GM23338 (cell line): ENCODE results near the gene BAHCC1. TPM values are rescaled to one million over a fixed set of nuclear protein-coding genes. Genes with fewer than 3 reads are reported as not detected.
A peak's percentile ranks its signal among the peaks of the same experiment; 100 is the strongest.

Experiments used
- ATAC-seq: fragments of 200-7000 bp; cut with Tn5 transposase; 3 replicates; pipeline ENCODE4 v1.9.1; 2020
- DNase-seq: peaks from one replicate; pipeline ENCODE4 v3.0.0-alpha.2; 2015; ENCODE audit warnings: low spot score
- H2AFZ ChIP-seq: fragments of 200-600 bp; sonication (generic); 2 replicates; pipeline ENCODE4 v1.8.0; 2016; ENCODE audit warnings: antibody characterized with exemption, mild to moderate bottlenecking, moderate library complexity
- H3F3A ChIP-seq: fragments of 200-600 bp; sonication (generic); replicated peaks from 2 replicates; pipeline ENCODE4 v1.8.0; 2017; ENCODE audit warnings: antibody characterized with exemption, mixed run types, low read depth
- H3K27ac ChIP-seq: fragments of 200-600 bp; sonication (generic); 2 replicates; pipeline ENCODE4 v1.6.1; 2016; ENCODE audit warnings: low read depth
- H3K27me3 ChIP-seq: fragments of 200-600 bp; sonication (generic); 2 replicates; pipeline ENCODE4 v1.8.0; 2016; ENCODE audit warnings: mild to moderate bottlenecking, mixed run types, moderate library complexity; ENCODE audit not compliant: insufficient read depth
- H3K36me3 ChIP-seq: fragments of 200-600 bp; sonication (generic); 2 replicates; pipeline ENCODE4 v1.8.0; 2016; ENCODE audit warnings: mild to moderate bottlenecking; ENCODE audit not compliant: insufficient read depth
- H3K4me1 ChIP-seq: fragments of 200-600 bp; sonication (generic); 2 replicates; pipeline ENCODE4 v1.8.0; 2016; ENCODE audit warnings: mild to moderate bottlenecking, moderate library complexity; ENCODE audit not compliant: insufficient read depth
- H3K4me2 ChIP-seq: fragments of 200-600 bp; sonication (generic); 2 replicates; pipeline ENCODE4 v1.7.1; 2017; ENCODE audit warnings: mixed run types
- H3K4me3 ChIP-seq: fragments of 200-600 bp; sonication (generic); 2 replicates; pipeline ENCODE4 v1.6.1; 2016; ENCODE audit warnings: mixed run types
- H3K79me2 ChIP-seq: fragments of 200-600 bp; sonication (generic); replicated peaks from 2 replicates; pipeline ENCODE4 v1.8.0; 2017; ENCODE audit warnings: mild to moderate bottlenecking; ENCODE audit not compliant: insufficient read depth
- H3K9me2 ChIP-seq: fragments of 200-600 bp; sonication (generic); 2 replicates; pipeline ENCODE4 v1.8.0; 2017; ENCODE audit not compliant: insufficient read depth
- H4K20me1 ChIP-seq: fragments of 200-600 bp; sonication (generic); replicated peaks from 2 replicates; pipeline ENCODE4 v1.8.0; 2017; ENCODE audit warnings: mild to moderate bottlenecking; ENCODE audit not compliant: insufficient read depth
- H3K27ac Mint-ChIP-seq: 2 replicates; pipeline ENCODE4 v1.8.0; 2020; ENCODE audit warnings: inconsistent platforms, mild to moderate bottlenecking, moderate library complexity, mixed read lengths
- H3K27me3 Mint-ChIP-seq: 3 replicates; pipeline ENCODE4 v1.8.0; 2022; ENCODE audit warnings: low read depth, mild to moderate bottlenecking, moderate library complexity, mixed read lengths, inconsistent platforms; ENCODE audit not compliant: insufficient read depth, poor library complexity
- H3K36me3 Mint-ChIP-seq: 3 replicates; pipeline ENCODE4 v1.8.0; 2021; ENCODE audit warnings: low read depth, mild to moderate bottlenecking, inconsistent platforms, moderate library complexity, mixed read lengths
- H3K4me1 Mint-ChIP-seq: 3 replicates; pipeline ENCODE4 v1.8.0; 2020; ENCODE audit warnings: mild to moderate bottlenecking, inconsistent platforms, mixed read lengths
- H3K4me3 Mint-ChIP-seq: 3 replicates; pipeline ENCODE4 v1.8.0; 2021; ENCODE audit warnings: moderate library complexity, mild to moderate bottlenecking, inconsistent platforms, mixed read lengths
- H3K9me3 Mint-ChIP-seq: 3 replicates; pipeline ENCODE4 v1.8.0; 2020; ENCODE audit warnings: moderate library complexity, mild to moderate bottlenecking, inconsistent platforms, mixed read lengths
- CREB1 ChIP-seq: fragments of 250-450 bp; sonication (Bioruptor Pico); IDR thresholded peaks from 2 replicates; pipeline ENCODE4 v1.5.0; 2020; ENCODE audit warnings: low read depth, mild to moderate bottlenecking, moderate library complexity
- EZH2 ChIP-seq: fragments of 200-600 bp; sonication (generic); IDR thresholded peaks from one replicate; pipeline ENCODE4 v1.8.0; 2017; ENCODE audit warnings: antibody characterized with exemption, mild to moderate bottlenecking, low read depth; ENCODE audit not compliant: unreplicated experiment
- NANOG ChIP-seq: IDR thresholded peaks from 2 replicates; pipeline ENCODE4 v1.6.1; 2016; ENCODE audit warnings: antibody characterized with exemption, borderline replicate concordance
- POLR2AphosphoS5 ChIP-seq: IDR thresholded peaks from 2 replicates; pipeline ENCODE4 v1.6.1; 2016; ENCODE audit warnings: antibody characterized with exemption, low read depth
- STAT1 ChIP-seq: IDR thresholded peaks from one replicate; pipeline ENCODE4 v1.6.1; 2016; ENCODE audit warnings: antibody characterized with exemption; ENCODE audit not compliant: unreplicated experiment
- ZNF114 ChIP-seq: fragments of 250-450 bp; sonication (Bioruptor Pico); IDR thresholded peaks from 2 replicates; pipeline ENCODE4 v1.5.0; 2020; ENCODE audit warnings: mild to moderate bottlenecking, moderate library complexity
- polyA plus RNA-seq: library from polyadenylated mRNA; unstranded; fragments of >200 nt; fragmentation: Nextera tagmentation; extraction: Ambion mirVana; gene quantifications from 2 replicates; pipeline ENCODE4 v1.2.1, GENCODE V29; 2016
- total RNA-seq: library from RNA; depleted of rRNA; stranded (reverse); fragments of >200 nt; shearing (Covaris generic); gene quantifications from 2 replicates; pipeline ENCODE4 v1.2.3, GENCODE V29; 2014
- TF ChIP-seq, protein P1 (sequence below): fragments of 250-450 bp; sonication (Bioruptor Pico); IDR thresholded peaks from 2 replicates; pipeline ENCODE4 v1.5.0; 2020; ENCODE audit warnings: mild to moderate bottlenecking, moderate library complexity
- TF ChIP-seq, protein P2 (sequence below): IDR thresholded peaks from one replicate; pipeline ENCODE4 v1.6.1; 2018; ENCODE audit warnings: antibody characterized with exemption; ENCODE audit not compliant: unreplicated experiment

The BAHCC1 gene
- total and polyA plus RNA-seq, 2 experiments from 2014 or later = 0.24 to 1.1 TPM

DNA sequence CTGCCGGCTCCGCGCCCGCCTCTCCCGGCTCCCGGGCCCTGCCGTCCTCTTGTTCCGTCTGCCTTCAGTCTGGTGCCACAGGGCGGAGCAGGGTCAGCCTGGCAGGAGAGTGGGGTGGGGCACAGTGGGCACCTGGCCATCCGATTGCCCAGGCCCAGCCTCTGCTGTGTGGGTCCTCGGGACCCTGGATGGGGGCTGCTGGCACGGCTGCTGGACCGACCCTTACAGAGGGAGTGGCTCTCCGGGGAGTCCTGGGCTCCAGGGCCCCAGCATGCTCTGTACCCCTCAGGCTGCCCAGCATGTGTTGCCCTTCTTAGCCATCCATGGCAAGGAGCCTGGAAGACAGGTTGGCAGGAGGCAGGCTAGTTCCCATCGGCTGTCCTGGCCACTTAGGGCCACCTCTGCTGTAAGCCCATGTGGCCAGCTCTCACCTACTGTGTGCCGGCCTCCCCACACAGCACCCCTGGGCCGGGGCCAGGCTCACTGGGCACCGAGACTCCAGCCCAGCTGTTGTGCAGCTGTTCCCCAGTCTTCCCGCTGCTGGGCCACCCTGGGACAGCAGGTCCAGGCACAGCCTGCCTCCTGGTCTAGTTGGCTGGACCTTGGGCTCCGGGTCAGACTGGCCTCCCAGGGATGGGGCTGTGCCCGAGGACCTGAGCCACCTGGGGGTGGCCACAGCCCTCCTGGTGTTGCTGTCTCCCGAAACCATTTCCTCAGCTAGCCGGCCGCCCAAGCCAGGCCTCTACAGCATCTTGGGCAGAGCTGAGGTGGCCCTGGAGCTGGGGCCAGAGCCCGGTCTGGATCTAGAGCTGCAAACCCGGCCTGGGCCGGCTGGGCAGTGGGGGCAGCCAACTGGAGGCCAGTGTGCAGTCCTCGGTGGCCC, 24.9 kb downstream of the BAHCC1 start:
- Histone ChIP-seq H3K4me1 (no peaks in the 10 kb centered on the region), H3K27ac (no peak overlapping the region), H3K4me3 (no peak overlapping the region), H2AFZ (no peak overlapping the region), H3K4me2 (no peak overlapping the region), H3F3A (no peaks in the 10 kb centered on the region), H3K36me3 (no peaks in the 10 kb centered on the region), H4K20me1 (no peaks in the 10 kb centered on the region), H3K27me3 (no peaks in the 10 kb centered on the region), H3K79me2 (no peaks in the 10 kb centered on the region), H3K9me2 (no peaks in the 10 kb centered on the region)
- Mint-ChIP-seq H3K27ac (no peak overlapping the region), H3K4me3 (no peak overlapping the region), H3K27me3 (peaks cover 6% of the 10 kb centered on the region), H3K36me3 (no peaks in the 10 kb centered on the region), H3K9me3 (no peaks in the 10 kb centered on the region), H3K4me1 (no peaks in the 10 kb centered on the region)
- DNase-seq = no peak
- TF ChIP-seq POLR2AphosphoS5 = no peak
- no peak for TF ChIP-seq ZNF114 (CRISPR knock-in tag)
- TF ChIP-seq EZH2 = no peak
- TF ChIP-seq STAT1 = no peak
- TF ChIP-seq NANOG = no peak
- peak; percentile 3; the same call in 2 of the 3 replicates for ATAC-seq

DNA sequence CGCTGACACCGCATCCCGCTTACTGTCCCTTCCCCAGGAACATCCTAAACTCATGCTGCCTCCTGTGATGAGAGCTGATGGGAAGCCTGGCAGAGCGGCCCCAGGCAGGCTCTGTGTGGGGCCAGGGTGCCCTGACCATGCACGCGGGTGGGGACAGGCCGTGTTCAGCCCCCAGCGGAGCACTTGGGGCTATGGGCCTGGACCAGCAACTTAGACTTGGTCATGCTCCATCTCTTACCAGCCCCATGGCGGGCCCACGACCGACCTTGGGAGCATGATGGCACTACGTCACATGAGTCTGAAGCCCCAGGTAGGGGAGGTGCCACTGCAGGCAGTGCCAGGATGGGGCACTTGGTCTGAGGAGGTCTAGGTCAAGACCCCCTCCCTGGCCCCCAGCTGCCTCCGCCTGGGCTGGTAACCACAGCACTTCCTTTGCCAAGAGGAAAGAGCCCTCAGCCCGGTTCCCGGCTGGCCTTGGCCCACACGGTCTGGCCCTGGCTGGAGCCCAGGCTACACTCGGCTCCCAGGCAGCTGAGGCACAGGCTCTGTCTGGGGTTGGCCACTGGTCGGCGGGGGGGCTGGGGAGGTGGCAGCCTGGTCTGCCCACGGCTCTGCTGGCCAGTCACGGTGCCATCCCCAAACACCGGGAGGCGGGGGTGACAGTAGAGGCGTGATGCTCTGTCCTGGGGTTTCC, 25.7 kb downstream of the BAHCC1 start:
- Histone ChIP-seq H3K4me2 (no peak overlapping the region), H2AFZ (no peak overlapping the region), H3K4me3 (no peak overlapping the region), H3K27ac (no peak overlapping the region), H3F3A (no peaks in the 10 kb centered on the region), H3K4me1 (no peaks in the 10 kb centered on the region), H3K27me3 (no peaks in the 10 kb centered on the region), H4K20me1 (no peaks in the 10 kb centered on the region), H3K9me2 (no peaks in the 10 kb centered on the region), H3K36me3 (no peaks in the 10 kb centered on the region), H3K79me2 (no peaks in the 10 kb centered on the region)
- DNase-seq (no peak), ATAC-seq (no peak)
- Mint-ChIP-seq H3K4me1 (no peaks in the 10 kb centered on the region), H3K4me3 (no peak overlapping the region), H3K36me3 (no peaks in the 10 kb centered on the region), H3K27me3 (peaks cover 6% of the 10 kb centered on the region), H3K27ac (no peak overlapping the region), H3K9me3 (no peaks in the 10 kb centered on the region)
- TF ChIP-seq CREB1 (CRISPR knock-in tag) (no peak), STAT1 (no peak), NANOG (no peak), ZNF114 (CRISPR knock-in tag) (no peak), POLR2AphosphoS5 (no peak), EZH2 (no peak)
- TF ChIP-seq, protein P1, sequence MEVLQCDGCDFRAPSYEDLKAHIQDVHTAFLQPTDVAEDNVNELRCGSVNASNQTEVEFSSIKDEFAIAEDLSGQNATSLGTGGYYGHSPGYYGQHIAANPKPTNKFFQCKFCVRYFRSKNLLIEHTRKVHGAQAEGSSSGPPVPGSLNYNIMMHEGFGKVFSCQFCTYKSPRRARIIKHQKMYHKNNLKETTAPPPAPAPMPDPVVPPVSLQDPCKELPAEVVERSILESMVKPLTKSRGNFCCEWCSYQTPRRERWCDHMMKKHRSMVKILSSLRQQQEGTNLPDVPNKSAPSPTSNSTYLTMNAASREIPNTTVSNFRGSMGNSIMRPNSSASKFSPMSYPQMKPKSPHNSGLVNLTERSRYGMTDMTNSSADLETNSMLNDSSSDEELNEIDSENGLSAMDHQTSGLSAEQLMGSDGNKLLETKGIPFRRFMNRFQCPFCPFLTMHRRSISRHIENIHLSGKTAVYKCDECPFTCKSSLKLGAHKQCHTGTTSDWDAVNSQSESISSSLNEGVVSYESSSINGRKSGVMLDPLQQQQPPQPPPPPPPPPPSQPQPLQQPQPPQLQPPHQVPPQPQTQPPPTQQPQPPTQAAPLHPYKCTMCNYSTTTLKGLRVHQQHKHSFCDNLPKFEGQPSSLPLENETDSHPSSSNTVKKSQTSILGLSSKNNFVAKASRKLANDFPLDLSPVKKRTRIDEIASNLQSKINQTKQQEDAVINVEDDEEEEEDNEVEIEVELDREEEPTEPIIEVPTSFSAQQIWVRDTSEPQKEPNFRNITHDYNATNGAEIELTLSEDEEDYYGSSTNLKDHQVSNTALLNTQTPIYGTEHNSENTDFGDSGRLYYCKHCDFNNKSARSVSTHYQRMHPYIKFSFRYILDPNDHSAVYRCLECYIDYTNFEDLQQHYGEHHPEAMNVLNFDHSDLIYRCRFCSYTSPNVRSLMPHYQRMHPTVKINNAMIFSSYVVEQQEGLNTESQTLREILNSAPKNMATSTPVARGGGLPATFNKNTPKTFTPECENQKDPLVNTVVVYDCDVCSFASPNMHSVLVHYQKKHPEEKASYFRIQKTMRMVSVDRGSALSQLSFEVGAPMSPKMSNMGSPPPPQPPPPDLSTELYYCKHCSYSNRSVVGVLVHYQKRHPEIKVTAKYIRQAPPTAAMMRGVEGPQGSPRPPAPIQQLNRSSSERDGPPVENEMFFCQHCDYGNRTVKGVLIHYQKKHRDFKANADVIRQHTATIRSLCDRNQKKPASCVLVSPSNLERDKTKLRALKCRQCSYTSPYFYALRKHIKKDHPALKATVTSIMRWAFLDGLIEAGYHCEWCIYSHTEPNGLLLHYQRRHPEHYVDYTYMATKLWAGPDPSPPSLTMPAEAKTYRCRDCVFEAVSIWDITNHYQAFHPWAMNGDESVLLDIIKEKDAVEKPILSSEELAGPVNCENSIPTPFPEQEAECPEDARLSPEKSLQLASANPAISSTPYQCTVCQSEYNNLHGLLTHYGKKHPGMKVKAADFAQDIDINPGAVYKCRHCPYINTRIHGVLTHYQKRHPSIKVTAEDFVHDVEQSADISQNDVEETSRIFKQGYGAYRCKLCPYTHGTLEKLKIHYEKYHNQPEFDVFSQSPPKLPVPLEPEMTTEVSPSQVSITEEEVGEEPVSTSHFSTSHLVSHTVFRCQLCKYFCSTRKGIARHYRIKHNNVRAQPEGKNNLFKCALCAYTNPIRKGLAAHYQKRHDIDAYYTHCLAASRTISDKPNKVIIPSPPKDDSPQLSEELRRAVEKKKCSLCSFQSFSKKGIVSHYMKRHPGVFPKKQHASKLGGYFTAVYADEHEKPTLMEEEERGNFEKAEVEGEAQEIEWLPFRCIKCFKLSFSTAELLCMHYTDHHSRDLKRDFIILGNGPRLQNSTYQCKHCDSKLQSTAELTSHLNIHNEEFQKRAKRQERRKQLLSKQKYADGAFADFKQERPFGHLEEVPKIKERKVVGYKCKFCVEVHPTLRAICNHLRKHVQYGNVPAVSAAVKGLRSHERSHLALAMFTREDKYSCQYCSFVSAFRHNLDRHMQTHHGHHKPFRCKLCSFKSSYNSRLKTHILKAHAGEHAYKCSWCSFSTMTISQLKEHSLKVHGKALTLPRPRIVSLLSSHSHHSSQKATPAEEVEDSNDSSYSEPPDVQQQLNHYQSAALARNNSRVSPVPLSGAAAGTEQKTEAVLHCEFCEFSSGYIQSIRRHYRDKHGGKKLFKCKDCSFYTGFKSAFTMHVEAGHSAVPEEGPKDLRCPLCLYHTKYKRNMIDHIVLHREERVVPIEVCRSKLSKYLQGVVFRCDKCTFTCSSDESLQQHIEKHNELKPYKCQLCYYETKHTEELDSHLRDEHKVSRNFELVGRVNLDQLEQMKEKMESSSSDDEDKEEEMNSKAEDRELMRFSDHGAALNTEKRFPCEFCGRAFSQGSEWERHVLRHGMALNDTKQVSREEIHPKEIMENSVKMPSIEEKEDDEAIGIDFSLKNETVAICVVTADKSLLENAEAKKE (CRISPR knock-in tag) = no peak
- TF ChIP-seq, protein P2, sequence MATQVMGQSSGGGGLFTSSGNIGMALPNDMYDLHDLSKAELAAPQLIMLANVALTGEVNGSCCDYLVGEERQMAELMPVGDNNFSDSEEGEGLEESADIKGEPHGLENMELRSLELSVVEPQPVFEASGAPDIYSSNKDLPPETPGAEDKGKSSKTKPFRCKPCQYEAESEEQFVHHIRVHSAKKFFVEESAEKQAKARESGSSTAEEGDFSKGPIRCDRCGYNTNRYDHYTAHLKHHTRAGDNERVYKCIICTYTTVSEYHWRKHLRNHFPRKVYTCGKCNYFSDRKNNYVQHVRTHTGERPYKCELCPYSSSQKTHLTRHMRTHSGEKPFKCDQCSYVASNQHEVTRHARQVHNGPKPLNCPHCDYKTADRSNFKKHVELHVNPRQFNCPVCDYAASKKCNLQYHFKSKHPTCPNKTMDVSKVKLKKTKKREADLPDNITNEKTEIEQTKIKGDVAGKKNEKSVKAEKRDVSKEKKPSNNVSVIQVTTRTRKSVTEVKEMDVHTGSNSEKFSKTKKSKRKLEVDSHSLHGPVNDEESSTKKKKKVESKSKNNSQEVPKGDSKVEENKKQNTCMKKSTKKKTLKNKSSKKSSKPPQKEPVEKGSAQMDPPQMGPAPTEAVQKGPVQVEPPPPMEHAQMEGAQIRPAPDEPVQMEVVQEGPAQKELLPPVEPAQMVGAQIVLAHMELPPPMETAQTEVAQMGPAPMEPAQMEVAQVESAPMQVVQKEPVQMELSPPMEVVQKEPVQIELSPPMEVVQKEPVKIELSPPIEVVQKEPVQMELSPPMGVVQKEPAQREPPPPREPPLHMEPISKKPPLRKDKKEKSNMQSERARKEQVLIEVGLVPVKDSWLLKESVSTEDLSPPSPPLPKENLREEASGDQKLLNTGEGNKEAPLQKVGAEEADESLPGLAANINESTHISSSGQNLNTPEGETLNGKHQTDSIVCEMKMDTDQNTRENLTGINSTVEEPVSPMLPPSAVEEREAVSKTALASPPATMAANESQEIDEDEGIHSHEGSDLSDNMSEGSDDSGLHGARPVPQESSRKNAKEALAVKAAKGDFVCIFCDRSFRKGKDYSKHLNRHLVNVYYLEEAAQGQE = no peak
